Smooth muscle cell (in vitro differentiated cells): ENCODE results near the gene PCDHA11. TPM values are rescaled to one million over a fixed set of nuclear protein-coding genes. Genes with fewer than 3 reads are reported as not detected.

Experiments
- DNase-seq: peaks from one replicate; lab custom pipeline; 2025; ENCODE audit not compliant: unreplicated experiment; lab: John Stamatoyannopoulos, UW
- H2AFZ ChIP-seq: fragments of 200-600 bp; sonication (generic); 2 replicates; pipeline ENCODE4 v1.6.0; 2016; ENCODE audit warnings: antibody characterized with exemption, low read depth, mild to moderate bottlenecking
- H3F3A ChIP-seq: fragments of 200-600 bp; sonication (generic); 2 replicates; pipeline ENCODE4 v1.6.0; 2017; ENCODE audit warnings: antibody characterized with exemption, low read depth
- H3K27ac ChIP-seq: fragments of 200-600 bp; sonication (generic); 2 replicates; pipeline ENCODE4 v1.5.1; 2016; ENCODE audit warnings: low read depth, mild to moderate bottlenecking
- H3K27me3 ChIP-seq: fragments of 200-600 bp; sonication (generic); 2 replicates; pipeline ENCODE4 v1.6.1; 2016; ENCODE audit warnings: low read depth, mild to moderate bottlenecking
- H3K36me3 ChIP-seq: fragments of 200-600 bp; sonication (generic); 2 replicates; pipeline ENCODE4 v1.5.1; 2016; ENCODE audit warnings: low read depth
- H3K4me1 ChIP-seq: fragments of 200-600 bp; sonication (generic); 2 replicates; pipeline ENCODE4 v1.5.1; 2016; ENCODE audit warnings: low read depth
- H3K4me2 ChIP-seq: fragments of 200-600 bp; sonication (generic); 2 replicates; pipeline ENCODE4 v1.6.0; 2016; ENCODE audit warnings: mild to moderate bottlenecking
- H3K4me3 ChIP-seq: fragments of 200-600 bp; sonication (generic); 2 replicates; pipeline ENCODE4 v1.5.1; 2016; ENCODE audit warnings: mild to moderate bottlenecking
- H3K79me2 ChIP-seq: fragments of 200-600 bp; sonication (generic); 2 replicates; pipeline ENCODE4 v1.6.0; 2016; ENCODE audit warnings: low read depth, mild to moderate bottlenecking
- H3K9ac ChIP-seq: fragments of 200-600 bp; sonication (generic); 2 replicates; pipeline ENCODE4 v1.6.0; 2016; ENCODE audit warnings: low read depth
- H3K9me3 ChIP-seq: fragments of 200-600 bp; sonication (generic); replicated peaks from 2 replicates; pipeline ENCODE4 v1.5.1; 2016; ENCODE audit warnings: low read depth
- H4K20me1 ChIP-seq: fragments of 200-600 bp; sonication (generic); 2 replicates; pipeline ENCODE4 v1.6.0; 2016; ENCODE audit warnings: low read depth
- CTCF ChIP-seq: fragments of 200-600 bp; sonication (generic); IDR thresholded peaks from 2 replicates; pipeline ENCODE4 v1.5.1; 2017; ENCODE audit warnings: borderline replicate concordance, mild to moderate bottlenecking, antibody characterized with exemption; ENCODE audit not compliant: insufficient read depth, poor library complexity, severe bottlenecking
- WGBS: methylation state at CpG from one replicate; pipeline ENCODE4 v1.1.7; 2016; ENCODE audit warnings: low lambda C conversion rate; 5-methylcytosine and 5-hydroxymethylcytosine counted together
- polyA plus RNA-seq: library from polyadenylated mRNA; unstranded; fragments of >200 nt; fragmentation: Nextera tagmentation; extraction: Ambion mirVana; gene quantifications from 2 replicates; pipeline ENCODE4 v1.2.1, GENCODE V29; 2016
- total RNA-seq: library from RNA; depleted of rRNA; stranded (reverse); fragments of >200 nt; gene quantifications from 2 replicates; pipeline ENCODE4 v1.2.3, GENCODE V29; 2014

PCDHA11 gene
- total and polyA plus RNA-seq, 2 experiments from 2014 or later: 3.0 to 3.8 TPM

GRCh38 chr5:140881889-140882590, 13.3 kb downstream of the PCDHA11 start, which contains the start of gene PCDHA13:
Gene PCDHA13 (plus strand): TSS chr5:140882124. CDS start chr5:140882269, 145 bp downstream.
- H3K27me3 ChIP-seq: no peaks in the 10 kb centered on the region
- peak within 1 kb of the TSS; percentile 85 for H2AFZ ChIP-seq
- peaks cover 3% of the 10 kb centered on the region for H3K79me2 ChIP-seq
- no peak for DNase-seq
- peak; percentile 53 for TF ChIP-seq CTCF
- H3F3A ChIP-seq: no peaks in the 10 kb centered on the region
- 44% methylated on average over 35 of the region's 35 CpGs for WGBS
- H3K9me3 ChIP-seq: no peaks in the 10 kb centered on the region
- H3K4me2 ChIP-seq: peak within 1 kb of the TSS; percentile 86
- H3K4me3 ChIP-seq: peak within 1 kb of the TSS; percentile 54
- no peaks in the 10 kb centered on the region for H3K36me3 ChIP-seq
- H3K4me1 ChIP-seq: no peaks in the 10 kb centered on the region
- H3K27ac ChIP-seq: no peak within 1 kb of the TSS
- no peak within 1 kb of the TSS for H3K9ac ChIP-seq
- H4K20me1 ChIP-seq: peaks cover 3% of the 10 kb centered on the region

- DNase-seq: no peak
- TF ChIP-seq CTCF: peak; percentile 39
Measured at GRCh38 chr5:140882591-140882899, 13.8 kb downstream of the PCDHA11 start.

GRCh38 chr5:140883373-140883772, 14.6 kb downstream of the PCDHA11 start:
- H4K20me1 ChIP-seq: peaks cover 3% of the 10 kb centered on the region
- H3K9me3 ChIP-seq: no peaks in the 10 kb centered on the region
- H3K4me1 ChIP-seq: no peaks in the 10 kb centered on the region
- no peaks in the 10 kb centered on the region for H3K36me3 ChIP-seq
- no peak overlapping the region for H3K4me3 ChIP-seq
- H3K9ac ChIP-seq: no peak overlapping the region
- no peak overlapping the region for H2AFZ ChIP-seq
- no peak overlapping the region for H3K27ac ChIP-seq
- over 99% methylated on average over 41 of the region's 41 CpGs for WGBS
- H3K79me2 ChIP-seq: peaks cover 6% of the 10 kb centered on the region
- no peaks in the 10 kb centered on the region for H3K27me3 ChIP-seq
- H3F3A ChIP-seq: no peaks in the 10 kb centered on the region
- TF ChIP-seq CTCF: no peak
- H3K4me2 ChIP-seq: no peak overlapping the region
- no peak for DNase-seq

More at GRCh38 chr5:140882591-140882899, 13.8 kb downstream of the PCDHA11 start:
- no peak overlapping the region for H3K9ac ChIP-seq
- H3K4me1 ChIP-seq: no peaks in the 10 kb centered on the region
- H3K79me2 ChIP-seq: peaks cover 4% of the 10 kb centered on the region
- peaks cover 3% of the 10 kb centered on the region for H4K20me1 ChIP-seq
- peak overlapping the region; percentile 86 for H3K4me2 ChIP-seq
- H3K27ac ChIP-seq: no peak overlapping the region
- no peak overlapping the region for H2AFZ ChIP-seq
- no peaks in the 10 kb centered on the region for H3F3A ChIP-seq
- 41% methylated on average over 12 of the region's 12 CpGs for WGBS
- H3K4me3 ChIP-seq: peak overlapping the region; percentile 54
- no peaks in the 10 kb centered on the region for H3K27me3 ChIP-seq
- H3K36me3 ChIP-seq: no peaks in the 10 kb centered on the region
- H3K9me3 ChIP-seq: no peaks in the 10 kb centered on the region
